LNCaP clone FGC (cell line): ENCODE measurements around the gene TMC1.

Source experiments
- DNase-seq: peaks from one replicate; pipeline ENCODE4 v3.0.0-alpha.2; 2011; ENCODE audit warnings: low read depth
- H3K4me3 ChIP-seq: 2 replicates; pipeline ENCODE4 v1.5.1; 2011; ENCODE audit warnings: mild to moderate bottlenecking, low read depth, low read length, control low read depth
- TF ChIP-seq, protein P1 (sequence below): IDR thresholded peaks from 2 replicates; pipeline ENCODE4 v1.5.1; 2012; ENCODE audit warnings: mild to moderate bottlenecking; ENCODE audit not compliant: control insufficient read depth, insufficient read depth; ENCODE audit errors: extremely low read depth

TMC1 gene

DNA sequence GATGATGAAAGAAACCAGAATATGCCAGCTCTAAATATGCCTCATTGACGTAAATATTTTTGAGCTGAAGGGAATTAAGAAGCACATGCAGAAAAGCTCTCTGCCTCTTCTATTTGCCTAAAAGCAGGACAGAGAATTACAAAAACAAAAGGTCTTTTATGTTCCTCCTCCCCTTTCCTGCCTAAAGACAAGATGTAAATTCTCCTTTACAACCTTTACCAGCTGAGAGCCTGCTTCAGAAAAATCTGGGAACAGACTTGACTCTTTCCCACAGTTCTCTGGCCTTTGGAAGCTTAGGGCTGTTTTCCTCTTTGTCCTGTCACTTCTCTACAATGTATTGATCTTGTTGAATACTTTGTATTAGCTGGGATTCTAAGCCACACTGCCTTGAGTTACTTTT lies 199.7 kb downstream of the TMC1 start:
- no peak overlapping the region for H3K4me3 ChIP-seq
- DNase-seq, result no peak
- TF ChIP-seq, protein P1, sequence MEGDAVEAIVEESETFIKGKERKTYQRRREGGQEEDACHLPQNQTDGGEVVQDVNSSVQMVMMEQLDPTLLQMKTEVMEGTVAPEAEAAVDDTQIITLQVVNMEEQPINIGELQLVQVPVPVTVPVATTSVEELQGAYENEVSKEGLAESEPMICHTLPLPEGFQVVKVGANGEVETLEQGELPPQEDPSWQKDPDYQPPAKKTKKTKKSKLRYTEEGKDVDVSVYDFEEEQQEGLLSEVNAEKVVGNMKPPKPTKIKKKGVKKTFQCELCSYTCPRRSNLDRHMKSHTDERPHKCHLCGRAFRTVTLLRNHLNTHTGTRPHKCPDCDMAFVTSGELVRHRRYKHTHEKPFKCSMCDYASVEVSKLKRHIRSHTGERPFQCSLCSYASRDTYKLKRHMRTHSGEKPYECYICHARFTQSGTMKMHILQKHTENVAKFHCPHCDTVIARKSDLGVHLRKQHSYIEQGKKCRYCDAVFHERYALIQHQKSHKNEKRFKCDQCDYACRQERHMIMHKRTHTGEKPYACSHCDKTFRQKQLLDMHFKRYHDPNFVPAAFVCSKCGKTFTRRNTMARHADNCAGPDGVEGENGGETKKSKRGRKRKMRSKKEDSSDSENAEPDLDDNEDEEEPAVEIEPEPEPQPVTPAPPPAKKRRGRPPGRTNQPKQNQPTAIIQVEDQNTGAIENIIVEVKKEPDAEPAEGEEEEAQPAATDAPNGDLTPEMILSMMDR, result no peak

DNA sequence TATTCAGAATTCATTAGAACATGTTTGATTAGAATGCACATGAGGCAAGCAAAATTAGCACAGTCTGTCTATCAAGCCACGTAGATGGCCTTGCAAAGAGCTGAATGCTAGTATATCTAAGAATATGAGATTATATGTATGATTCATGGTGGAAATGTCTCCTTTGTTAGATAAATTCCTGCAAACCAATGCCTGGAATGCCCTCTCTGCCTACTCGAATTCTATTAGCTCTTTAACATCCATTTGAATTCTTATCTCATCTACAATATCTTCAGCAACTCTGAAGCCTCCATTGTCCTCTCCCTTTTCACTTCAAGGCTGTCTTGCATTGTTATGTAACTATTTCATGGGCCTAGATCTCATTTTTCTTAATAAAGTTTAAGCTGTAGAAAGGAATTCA lies 205.5 kb downstream of the TMC1 start:
- TF ChIP-seq, protein P1, result no peak
- DNase-seq, result no peak
- no peak overlapping the region for H3K4me3 ChIP-seq

DNA sequence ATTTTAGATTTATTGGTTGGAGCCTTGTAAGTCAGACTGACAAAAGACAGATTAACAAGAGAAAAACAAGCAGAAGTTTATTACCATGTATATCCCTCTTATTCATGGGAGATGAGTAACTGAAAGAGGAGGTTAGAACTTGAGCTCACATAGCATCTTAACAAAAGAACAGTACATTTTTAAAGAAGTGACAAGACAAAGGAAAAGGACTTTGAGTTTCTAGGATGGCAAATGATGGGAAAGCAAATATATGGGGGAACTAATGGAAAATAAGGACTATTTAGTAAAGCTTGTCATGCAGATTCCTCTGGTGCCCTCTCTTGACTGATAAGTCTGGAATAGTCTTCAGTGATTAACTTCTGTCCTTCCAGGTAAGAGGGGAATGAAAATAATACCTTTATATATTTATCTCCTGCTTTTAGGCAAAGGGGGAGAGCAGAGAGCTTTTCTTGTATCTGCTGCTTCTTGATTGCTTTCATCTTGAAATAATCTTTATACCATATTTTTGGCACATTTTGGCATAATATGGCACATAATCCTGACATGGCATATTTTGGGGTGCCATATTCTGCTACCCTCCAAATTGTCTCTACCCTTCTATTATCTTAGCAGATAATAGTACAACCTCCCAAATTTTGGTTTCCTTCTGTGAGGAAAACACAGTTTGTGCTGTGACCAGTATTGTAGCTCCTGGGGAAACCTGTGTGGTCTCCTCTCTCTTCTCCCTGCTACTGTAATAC lies 206.8 kb downstream of the TMC1 start:
- no peak overlapping the region for H3K4me3 ChIP-seq
- TF ChIP-seq, protein P1, result no peak
- DNase-seq, result no peak

DNA sequence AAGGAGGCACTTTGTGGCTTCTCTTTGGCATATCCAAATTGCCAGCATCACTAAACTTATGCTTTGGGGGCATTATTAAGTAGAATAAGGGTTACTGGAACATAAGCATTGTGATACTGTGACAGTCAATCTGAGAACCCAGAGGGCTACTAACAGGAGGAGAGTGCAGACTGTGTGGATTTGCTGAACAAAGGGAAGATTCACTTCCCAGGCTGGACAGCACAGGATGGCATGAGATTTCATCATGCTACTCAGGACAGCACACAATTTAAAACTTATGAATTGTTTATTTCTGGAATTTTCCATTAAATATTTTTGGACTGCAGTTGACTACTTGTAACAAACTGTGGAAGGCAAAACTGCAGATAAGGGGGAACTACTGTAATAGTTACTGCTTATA lies 212.5 kb downstream of the TMC1 start:
- DNase-seq, result no peak
- TF ChIP-seq, protein P1, result no peak

DNA sequence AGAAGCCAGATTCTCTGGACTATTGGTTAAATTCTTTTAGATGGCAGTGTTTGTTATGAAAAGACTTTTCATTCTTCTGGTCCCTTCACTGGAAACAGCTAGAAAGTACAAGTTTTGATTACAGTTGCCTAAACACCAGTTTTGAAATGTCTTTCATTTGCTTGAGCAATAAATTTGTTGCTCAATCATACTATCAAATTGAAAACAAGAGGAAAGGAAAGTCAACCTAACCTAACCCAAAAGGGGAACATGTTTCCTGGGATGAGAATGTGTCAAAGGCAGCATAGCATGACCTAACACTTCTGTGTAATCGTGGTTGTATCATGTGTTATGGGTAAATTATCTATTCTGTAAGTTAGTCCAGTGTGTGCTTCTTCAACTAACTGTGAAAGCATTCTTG lies 213.2 kb downstream of the TMC1 start:
- H3K4me3 ChIP-seq, result no peak overlapping the region
- no peak for DNase-seq
- TF ChIP-seq, protein P1, result no peak

More for the DNA sequence above, 212.5 kb downstream of the TMC1 start:
- H3K4me3 ChIP-seq, result no peak overlapping the region

DNA sequence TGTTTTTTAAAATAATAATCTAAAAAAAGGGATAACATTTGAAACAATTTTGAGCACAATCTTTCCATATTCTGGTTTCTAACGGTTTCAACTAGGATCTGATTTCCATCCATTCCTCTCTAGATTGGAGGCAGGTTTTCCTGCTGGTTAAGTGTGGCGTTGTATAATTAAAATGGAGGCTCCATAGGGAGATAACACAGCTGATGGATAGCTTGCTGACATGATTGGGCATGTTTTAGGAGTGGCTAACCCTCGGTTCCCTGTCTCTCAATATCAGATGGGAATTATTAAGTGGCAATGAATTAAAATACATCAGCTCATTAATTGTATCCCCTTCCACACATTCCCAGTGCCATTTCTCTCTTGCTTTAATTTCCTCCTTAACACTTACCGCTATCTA lies 222.4 kb downstream of the TMC1 start:
- DNase-seq, result no peak
- TF ChIP-seq, protein P1, result no peak
- no peak overlapping the region for H3K4me3 ChIP-seq

DNA sequence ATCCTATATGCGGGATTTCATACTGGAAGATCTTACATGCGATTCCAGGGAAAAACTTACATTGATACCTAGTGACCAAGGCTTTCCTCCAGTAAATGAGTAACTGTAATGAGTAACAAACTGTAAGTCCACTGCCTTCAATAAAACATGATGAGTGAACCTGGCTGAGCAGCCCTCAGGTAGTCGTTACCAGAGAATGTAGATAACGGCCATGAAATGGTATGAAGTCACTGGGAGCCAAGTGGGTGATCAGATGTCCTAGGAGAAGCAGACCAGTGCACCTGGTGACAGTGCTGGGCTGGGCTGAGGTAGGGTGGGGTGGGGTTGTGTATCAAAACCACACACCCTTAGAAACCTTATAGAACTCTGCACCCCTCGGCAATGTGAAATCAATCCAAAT lies 227.9 kb downstream of the TMC1 start:
- no peak overlapping the region for H3K4me3 ChIP-seq
- DNase-seq, result no peak
- TF ChIP-seq, protein P1, result no peak
